ENCODE results near the gene PCCA.

PCCA gene

DNA sequence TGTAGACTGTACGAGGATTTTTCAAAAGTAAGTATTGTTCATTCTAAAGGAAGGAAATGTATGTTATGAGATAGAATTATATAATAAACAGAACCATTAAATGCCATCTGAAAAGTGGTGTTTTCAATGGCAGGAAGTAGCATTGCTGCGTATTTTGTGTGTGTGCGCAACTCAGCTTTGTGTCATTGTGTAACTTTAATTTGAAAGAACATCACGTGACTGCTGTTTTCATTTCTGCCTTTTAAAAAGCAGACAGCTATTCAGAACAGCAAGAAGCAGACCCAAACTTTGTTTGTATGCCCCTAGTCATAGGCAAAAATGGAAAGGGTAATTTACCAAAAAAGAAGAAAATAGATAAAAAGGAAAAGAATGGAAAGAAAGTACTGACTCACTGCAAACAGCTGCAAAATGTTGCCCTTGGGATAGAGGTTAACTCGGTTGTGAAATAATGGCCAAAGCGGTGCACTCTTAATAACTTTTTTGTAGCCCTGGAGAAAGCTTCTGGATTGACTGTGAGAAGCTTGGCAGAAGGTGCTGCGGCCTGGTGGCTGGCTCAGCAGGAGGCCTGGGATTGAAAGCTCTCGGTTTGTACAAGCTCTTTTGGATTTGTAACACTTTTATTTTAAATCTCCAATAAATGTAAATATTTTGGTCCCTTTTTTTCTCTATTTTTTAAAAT is 402.4 kb downstream of the PCCA start:
- H3K4me3 ChIP-seq (ENCODE audit: low read depth, low read length): no peak overlapping the region

DNA sequence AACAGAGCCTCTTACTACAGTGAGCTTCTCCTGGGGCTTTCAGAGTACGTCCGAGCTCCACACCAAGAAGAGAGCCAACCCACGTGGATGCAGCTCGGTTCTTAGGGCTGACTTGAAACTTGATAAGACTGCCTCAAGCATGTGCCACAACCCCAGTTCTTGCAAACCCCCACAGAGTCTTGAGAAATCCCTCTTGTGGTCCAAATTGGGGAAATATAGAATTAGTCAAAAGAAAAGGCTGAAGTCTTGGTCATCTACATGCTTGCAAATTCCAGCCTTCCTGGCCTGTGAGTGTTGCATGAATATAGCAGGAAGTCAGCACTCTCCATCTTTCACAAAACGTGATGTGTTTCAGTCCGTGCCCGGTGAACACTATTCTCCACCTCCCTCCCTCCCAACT is 404.5 kb downstream of the PCCA start:
- H3K4me3 ChIP-seq (ENCODE audit: low read depth, low read length): no peak overlapping the region

DNA sequence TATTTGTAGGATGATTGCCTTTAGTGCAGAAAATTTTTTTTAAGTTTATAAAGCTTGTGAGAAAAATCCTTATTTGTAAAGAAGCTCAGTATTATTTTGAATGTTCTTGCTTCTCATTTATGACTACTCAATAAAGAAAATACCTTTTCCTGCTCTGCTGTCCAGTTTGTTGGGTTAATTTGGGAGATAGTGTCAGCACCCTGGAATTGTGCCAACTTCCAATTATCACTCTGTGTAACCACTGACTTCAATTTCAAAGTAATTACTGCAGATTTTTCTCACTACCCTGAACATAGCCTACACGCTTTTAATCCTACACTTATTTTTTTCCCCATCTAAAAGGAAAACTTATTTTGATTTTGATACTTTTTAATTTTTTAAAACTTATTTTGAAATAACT is 406.6 kb downstream of the PCCA start:
- H3K4me3 ChIP-seq (ENCODE audit: low read depth, low read length): no peak overlapping the region

DNA sequence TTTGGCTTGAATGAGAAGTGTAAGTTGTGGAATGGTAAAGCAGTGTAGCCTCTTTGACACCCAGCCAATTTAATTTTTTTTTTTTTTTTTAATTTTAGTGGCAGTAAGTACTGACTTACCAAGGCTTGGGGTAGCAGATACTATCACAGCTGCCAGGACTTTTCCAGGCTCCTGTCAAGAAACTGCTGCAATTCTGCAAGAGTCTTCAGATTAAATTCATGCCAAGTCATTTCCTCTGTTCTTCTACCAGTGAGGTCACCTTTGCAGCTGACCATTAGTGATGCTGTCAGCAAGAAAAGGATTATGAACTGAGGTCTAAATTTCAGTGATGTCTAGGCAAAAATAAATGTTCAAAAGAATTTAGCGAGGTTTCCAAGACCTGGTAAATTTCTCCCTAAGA is 408.5 kb downstream of the PCCA start:
- H3K4me3 ChIP-seq (ENCODE audit: low read depth, low read length): no peak overlapping the region

DNA sequence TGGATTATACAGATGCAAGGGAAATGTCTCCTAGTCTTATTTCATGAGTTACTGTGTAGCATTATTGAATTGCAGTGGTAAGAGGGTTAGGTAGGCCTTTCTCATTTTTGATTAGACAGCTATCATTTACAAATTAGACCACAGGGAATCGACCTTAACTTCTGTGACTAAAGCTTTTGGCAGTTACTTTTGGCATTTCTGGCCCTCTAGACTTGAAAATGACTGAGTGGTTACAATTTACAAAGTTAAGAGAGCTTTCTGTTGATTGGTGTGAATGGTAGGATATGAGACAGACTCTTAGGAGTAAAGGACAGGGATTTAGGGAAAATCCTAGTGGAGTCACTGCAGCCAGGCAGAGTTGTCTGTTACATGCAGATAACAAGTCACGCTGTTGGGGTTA is 413.6 kb downstream of the PCCA start:
- H3K4me3 ChIP-seq (ENCODE audit: low read depth, low read length): no peak overlapping the region

DNA sequence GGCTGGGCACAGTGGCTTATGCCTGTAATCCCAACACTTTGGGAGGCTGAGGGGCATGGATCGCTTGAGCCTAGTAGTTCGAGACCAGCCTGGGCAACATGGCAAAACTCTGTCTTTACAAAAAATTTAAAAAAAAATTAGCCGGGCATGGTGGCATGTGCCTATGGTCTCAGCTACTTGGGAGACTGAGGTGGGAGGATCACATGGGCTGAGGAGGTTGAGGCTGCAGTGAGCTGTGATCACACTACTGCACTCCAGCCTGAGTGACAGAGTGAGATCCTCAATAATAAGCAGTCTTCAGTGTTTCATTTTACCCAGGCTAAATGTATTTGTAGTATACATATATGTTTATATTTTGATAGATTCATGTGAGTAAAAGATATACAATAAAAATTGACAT is 414.7 kb downstream of the PCCA start:
- H3K4me3 ChIP-seq (ENCODE audit: low read depth, low read length): no peak overlapping the region

DNA sequence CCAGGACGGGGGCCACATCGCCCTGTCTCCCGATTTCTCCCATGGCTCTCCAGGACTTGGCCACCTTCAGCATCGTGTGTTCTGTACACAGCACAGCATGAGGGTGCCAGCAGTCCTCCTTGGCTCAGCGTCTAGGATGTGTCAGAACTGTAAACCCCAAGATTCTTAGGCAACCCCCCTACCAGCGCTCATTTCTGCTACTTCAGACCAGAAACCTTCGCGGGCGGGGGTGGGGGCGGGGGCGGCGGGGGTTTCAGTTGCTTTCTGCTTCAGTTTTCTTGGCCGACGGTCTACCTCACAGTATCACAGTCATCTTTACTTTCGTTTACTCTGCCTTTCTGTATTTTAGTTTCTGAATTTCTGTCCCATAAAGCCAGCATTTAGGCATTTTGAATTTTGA is 417.3 kb downstream of the PCCA start:
- H3K4me3 ChIP-seq (ENCODE audit: low read depth, low read length): no peak overlapping the region

DNA sequence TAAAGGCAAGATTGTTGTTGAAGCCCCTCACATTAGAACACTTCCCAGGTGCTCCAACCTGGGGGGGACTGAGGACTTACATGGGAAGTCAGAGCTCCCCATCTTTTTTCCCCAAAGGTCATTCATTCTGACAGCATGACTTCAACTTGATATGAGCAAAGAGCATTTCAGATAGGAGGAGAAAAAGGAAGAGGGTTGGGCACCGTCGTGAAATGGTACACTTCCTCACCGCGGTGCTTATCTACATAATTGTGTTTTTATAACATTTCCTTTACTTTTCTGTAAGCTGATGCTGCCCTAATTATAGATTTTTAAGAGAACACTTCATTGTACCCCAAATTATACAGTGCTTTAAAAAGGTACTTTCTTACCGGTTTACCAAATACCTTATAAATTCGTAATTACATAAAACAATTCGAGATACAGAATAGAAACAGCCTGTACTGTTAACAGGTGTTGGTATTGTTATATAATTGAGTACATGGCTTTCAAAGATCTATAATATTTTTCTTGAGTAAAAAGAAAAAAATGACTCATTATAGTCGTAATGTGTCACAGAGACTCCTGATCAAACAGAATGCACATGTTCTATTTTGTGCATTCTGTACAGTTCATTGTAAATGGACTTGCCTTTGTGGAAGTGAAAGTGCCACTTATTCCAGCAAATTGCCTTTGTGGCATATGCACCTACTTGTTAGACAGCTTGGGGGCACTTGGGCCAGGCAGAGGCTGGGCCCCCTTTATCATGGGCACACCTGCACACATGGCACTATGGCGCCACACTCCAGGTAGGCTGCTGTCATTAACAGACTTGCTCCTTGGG is 417.9 kb downstream of the PCCA start:
- no peak overlapping the region for H3K4me3 ChIP-seq (ENCODE audit: low read depth, low read length)

DNA sequence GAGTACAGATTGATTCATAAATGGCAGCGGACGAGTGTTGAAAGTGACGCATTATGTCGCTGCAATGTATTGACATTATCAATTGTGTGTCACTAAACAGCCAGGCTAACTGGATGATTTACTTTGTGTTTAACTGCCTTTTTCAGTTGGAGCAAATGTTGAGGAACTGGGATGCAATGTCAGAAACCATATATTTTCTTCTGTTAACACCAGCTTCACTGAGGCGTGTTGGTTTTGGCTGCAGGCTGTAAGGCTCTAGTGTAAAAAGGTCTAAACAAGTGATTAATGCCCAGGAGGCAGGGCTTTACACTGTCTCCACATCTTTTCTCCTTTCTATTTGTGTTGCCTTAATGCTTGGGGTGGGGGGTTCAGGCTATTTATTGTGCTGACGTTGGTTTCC is 419.6 kb downstream of the PCCA start:
- H3K4me3 ChIP-seq (ENCODE audit: low read depth, low read length): no peak overlapping the region

DNA sequence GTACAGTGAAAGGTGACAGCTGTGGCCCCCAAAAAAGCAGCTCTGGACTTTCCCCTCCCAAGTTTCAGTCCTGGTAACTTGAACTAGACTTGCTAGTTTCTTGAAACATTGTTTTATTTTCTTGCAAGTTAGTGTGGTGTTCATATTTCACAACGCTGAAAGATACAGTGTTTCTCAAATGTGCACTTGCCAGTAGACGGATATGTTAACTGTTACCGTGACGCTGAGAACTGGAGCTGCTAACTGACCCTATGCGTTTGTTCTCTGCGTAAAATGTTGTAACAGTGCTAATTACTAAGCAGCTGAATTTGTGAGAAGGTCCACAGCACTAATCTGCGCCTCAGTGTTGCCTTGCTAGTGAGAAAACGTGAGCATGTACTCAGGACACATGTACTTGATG is 420.1 kb downstream of the PCCA start:
- H3K4me3 ChIP-seq (ENCODE audit: low read depth, low read length): no peak overlapping the region

DNA sequence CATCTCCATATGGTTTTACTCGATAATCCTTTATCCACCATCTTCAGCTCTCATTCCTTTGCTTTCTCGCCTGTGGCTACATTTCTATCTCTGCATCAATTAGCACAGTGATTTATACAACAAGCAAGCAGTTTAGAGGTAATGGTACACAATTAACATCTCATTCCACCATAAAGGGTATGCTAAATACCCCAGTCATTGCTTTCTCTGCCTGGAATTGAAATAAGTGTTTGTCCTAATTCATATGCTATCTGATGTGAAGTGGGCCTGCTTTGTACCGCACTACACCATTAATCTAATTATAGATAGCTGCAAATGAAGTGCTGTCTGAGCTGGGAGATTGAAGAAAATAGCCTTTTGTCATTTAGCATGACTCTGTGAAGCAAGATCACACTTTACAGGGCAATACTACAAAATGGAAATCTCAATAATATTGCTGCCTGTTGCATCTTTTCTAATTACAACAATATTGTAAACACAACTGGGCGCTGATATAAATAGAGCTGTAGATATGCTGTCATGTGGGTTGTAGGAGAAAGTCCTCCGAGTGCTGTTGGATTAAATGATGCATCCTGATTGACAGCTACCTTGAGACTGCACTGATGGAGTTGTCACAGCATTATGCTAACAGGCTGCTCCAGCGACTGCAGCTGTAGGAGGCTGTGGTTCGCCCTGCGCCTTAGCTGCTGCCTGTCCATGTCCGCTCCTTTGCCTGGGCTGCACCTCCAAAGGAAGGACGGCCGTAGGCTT is 421.5 kb downstream of the PCCA start:
- H3K4me3 ChIP-seq (ENCODE audit: low read depth, low read length): no peak overlapping the region

DNA sequence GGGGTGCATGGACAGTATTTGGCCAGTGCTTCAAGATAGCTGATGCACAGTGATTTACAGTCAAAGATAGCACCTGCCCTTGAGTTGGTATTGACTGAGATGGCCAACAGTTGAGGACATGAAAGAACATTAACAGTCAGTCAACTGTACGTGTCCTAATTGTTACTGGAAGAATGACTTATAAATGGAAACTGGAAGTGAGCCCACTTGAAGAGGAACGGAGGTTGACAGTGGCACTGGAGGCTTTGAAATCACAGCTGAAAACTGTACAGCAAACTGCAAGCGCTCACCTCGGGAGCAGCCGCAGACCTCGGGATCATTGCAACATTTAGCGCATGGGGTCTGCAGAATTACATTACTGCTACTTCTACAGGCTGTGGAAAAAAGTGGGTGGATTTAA is 422.6 kb downstream of the PCCA start:
- no peak overlapping the region for H3K4me3 ChIP-seq (ENCODE audit: low read depth, low read length)

DNA sequence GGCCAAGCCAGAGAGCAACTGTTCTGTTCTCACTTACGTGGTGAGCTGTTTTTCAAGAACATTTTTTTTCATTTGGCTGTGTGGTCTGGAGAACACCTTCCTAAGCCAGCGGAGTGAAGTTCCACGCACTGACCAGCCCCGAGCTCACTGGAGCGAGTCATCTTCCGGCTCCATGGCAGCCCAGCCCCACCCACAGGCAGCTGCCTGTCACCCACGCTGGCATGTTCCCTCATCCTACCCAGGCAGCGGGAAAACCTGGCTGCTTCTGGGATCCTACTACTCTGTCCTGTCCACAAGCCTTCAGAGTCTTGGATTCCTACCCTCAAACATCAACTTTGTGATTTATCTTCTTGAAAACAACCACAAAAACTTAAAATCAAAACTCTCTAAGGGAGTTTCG is 423.5 kb downstream of the PCCA start:
- H3K4me3 ChIP-seq (ENCODE audit: low read depth, low read length): no peak overlapping the region

DNA sequence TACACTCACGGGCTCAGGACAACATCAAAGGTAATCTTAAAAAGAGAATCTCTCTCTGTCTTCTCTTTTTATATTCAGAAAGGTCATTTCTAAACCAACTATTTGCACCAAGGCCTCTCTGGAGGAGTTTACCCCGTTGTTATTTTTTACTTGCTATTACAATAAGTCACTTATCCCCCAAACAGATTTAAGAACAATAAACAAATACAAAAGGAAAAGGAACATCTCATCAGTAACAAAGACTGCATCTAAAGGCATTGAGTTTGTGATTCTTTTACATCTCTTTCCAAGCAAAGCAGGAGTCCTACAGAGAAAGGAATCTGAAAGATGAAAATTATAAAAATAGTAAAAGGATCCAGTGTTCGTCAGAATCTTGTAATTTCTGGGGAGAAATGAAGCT is 424.3 kb downstream of the PCCA start:
- H3K4me3 ChIP-seq (ENCODE audit: low read depth, low read length): no peak overlapping the region

DNA sequence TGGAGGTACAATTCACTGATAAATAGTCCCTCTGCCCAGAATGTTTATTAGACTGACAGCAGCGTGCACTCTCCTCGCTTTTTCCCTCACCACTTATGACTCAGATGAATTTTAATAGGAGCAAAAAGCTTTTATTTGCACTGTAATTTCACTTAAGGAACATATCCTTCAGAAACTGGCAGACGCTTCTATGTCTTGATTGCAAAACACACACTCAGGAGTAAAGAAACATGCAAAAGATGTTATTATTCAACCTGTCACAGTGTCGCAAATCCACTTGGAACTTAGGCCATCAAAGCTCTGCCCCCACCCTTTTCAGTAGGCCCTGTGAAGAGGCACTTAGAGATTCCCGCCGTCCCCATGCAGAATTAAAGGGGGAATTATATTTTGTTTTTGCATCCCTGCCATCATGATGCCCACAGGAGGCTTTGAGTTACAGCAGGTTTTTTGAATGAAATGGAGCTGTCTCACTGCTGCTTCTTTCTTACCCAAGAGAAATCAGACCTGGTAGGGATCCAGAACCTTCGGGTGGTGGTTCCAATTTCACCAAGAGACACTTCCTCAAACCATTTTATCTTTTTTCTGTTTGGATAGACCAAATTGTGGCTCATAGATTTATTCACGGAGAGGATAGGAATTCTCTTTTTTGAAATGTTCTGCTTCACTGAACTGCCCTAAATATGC is 425.2 kb downstream of the PCCA start:
- no peak overlapping the region for H3K4me3 ChIP-seq (ENCODE audit: low read depth, low read length)

DNA sequence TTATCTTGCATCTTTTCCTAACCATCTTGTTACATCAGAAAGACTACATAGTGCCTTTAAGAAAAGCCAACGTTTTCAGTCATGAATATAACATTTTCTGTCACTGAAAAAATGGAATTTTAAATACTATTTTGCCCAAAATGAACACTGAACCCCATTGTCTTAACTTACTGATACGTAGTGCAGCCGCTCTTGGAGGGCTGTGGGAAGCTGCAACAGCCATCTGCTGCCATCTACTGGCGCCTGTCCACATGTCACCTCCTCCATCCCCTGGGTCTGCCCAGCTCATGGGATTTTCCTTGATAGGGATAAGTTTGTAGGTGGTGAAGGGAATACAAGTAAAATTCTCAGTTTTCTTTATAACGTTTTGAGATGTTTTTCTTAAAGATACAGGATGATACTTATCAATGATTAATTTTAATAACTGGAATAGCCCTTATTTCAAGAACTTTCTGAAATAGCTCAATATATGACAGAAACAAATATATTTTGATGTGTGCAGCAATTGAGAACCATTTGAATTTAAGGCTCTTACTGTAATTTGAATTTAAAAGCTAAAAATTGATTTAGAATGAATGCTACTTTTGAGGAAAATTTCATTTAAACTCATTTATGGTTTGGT is 426.0 kb downstream of the PCCA start:
- H3K4me3 ChIP-seq (ENCODE audit: low read depth, low read length): no peak overlapping the region

DNA sequence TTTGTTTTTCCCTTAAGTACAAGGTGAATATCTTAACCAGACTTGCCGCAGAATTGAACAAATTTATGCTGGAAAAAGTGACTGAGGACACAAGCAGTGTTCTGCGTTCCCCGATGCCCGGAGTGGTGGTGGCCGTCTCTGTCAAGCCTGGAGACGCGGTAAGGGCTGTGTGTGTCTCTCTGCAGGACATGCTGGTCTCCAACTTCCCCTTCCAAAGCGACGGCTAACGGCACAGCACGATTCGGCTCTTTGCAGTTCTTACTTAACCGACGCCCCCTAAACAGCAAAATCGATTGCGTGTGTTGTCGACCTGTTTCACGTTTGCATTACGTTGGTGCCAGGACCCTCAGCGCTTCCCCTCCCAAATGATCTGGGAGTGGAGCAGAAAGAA is 426.5 kb downstream of the PCCA start:
- H3K4me3 ChIP-seq (ENCODE audit: low read depth, low read length): no peak overlapping the region

DNA sequence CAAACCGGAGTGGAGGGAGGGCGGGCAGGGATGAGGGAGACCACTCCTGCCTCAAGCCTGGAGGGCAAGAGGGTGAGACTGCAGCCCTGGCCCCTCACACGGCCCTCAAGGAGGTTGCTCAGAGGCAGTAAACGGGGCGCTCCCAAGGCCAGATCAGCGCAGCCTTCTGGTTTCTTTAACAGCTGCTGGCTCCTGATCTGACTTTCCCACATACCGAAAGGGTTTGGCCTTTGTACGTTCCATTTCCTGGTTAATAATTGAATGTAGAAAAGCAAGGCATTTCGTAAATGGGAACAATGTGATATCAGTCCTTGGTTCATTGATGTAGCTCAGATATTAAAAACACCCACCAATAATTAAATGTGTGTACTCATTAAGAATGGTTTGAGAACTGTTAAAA is 428.2 kb downstream of the PCCA start:
- no peak overlapping the region for H3K4me3 ChIP-seq (ENCODE audit: low read depth, low read length)

DNA sequence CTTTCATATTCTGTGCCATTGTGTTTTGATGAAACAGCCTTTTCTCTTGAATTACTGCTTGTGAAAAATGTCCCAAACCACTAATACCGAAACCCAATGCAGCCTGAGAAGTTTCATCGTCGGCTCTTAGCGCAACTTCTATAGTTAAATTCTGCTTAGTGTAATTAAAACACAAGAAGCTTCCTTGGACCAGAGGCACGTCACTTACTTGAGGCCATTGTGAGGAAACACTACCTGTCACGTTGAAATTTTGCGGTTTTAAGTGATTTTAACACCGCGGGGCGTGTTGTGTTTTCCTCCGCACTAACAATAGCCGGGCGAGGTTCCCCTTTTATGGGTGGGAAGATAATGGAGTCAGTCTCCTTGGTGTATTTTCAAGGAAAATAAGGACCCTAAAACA is 428.8 kb downstream of the PCCA start:
- no peak overlapping the region for H3K4me3 ChIP-seq (ENCODE audit: low read depth, low read length)

DNA sequence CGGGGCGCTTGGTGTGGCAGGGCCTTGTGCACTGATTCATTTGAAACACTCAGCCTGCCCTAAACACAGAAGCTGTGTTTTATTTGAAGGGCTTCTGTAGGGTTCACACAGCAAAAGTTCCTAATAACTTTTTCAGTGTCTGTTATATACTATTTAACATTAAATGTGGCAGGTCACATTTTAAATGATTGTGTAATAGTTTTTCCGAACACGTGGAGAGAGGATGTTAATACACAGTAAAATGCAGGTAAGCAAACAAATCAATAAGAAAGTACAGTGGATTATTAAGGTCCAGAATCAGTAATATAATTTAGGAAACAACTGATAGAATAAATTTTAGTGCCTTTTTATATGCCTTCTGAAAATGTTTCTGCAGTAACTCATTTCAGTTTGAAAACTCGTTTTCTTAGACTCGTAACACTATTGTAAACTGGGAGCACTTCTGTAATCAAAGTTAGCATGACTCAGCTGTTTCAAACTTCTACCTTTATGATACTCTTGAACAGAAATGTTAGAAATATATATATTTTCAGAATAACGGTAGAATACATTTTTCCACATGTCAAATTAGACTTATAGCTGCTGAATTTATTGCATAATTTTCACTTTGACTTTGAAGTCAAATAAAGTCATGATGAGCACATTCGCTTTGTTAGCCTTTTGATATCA is 429.6 kb downstream of the PCCA start:
- no peak overlapping the region for H3K4me3 ChIP-seq (ENCODE audit: low read depth, low read length)

All from iPS-11a (cell line).